Upper lobe of left lung (tissue), 4 donors: ENCODE measurements around the gene CXCL17.

Experiments used
- EP300 ChIP-seq, 4 donors: sonication (generic); formaldehyde crosslinking; IDR thresholded peaks; one replicate each; pipeline ENCODE4 v1.5.1; 2017; ENCODE audit warnings: antibody characterized with exemption in 4 of 4, control low read depth in 2 of 4
- POLR2A ChIP-seq, 4 donors: fragments of 450-650 bp; IDR thresholded peaks; one replicate each; pipeline ENCODE4 v1.5.1; 2016 to 2017; ENCODE audit warnings: antibody characterized with exemption in 4 of 4, mild to moderate bottlenecking in 2 of 4
- POLR2AphosphoS5 ChIP-seq, 2 donors: sonication (generic); formaldehyde crosslinking; IDR thresholded peaks; one replicate each; pipeline ENCODE4 v1.5.1; 2017; ENCODE audit warnings: antibody characterized with exemption in 2 of 2
- TF ChIP-seq, protein P1 (sequence below), 6 experiments: fragments of 450-650 bp in 4 of 6; fragments of 200-600 bp in 2 of 6; sonication (generic) in 2 of 6; IDR thresholded peaks; one replicate each; pipeline ENCODE4 v1.5.1; 2016 to 2019; ENCODE audit warnings: antibody characterized with exemption in 6 of 6

DNA sequence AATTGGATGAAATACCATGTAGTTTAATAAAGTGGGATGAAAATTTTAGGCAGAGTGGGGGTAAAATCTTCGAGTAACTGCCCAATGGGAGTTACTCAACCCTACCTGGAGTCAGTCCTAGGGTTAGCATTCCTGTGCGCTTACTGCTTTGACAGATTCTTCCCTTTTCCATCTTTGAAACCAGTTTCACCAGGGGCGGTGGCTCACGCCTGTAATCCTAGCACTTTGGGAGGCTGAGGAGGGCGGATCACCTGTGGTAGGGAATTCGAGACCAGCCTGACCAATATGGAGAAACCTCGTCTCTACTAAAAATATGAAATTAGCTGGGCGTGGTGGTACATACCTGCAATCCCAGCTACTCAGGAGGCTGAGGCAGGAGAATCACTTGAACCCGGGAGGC lies 37.0 kb upstream of the CXCL17 start:
- TF ChIP-seq, protein P1, sequence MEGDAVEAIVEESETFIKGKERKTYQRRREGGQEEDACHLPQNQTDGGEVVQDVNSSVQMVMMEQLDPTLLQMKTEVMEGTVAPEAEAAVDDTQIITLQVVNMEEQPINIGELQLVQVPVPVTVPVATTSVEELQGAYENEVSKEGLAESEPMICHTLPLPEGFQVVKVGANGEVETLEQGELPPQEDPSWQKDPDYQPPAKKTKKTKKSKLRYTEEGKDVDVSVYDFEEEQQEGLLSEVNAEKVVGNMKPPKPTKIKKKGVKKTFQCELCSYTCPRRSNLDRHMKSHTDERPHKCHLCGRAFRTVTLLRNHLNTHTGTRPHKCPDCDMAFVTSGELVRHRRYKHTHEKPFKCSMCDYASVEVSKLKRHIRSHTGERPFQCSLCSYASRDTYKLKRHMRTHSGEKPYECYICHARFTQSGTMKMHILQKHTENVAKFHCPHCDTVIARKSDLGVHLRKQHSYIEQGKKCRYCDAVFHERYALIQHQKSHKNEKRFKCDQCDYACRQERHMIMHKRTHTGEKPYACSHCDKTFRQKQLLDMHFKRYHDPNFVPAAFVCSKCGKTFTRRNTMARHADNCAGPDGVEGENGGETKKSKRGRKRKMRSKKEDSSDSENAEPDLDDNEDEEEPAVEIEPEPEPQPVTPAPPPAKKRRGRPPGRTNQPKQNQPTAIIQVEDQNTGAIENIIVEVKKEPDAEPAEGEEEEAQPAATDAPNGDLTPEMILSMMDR (IDR thresholded peaks at IDR 0.05): no peak
- no peak for TF ChIP-seq POLR2A (IDR thresholded peaks at IDR 0.05)
- TF ChIP-seq POLR2AphosphoS5 (IDR thresholded peaks at IDR 0.05): no peak
- no peak for TF ChIP-seq EP300 (IDR thresholded peaks at IDR 0.05)
